Kidney (tissue), 14 donors: ENCODE results near the gene PPP1R1A. TPM values are rescaled to one million over a fixed set of nuclear protein-coding genes. Genes with fewer than 3 reads are reported as not detected.

ENCODE experiments used
- DNase-seq, 5 donors: peaks; one replicate each; pipeline ENCODE4 v3.0.0-alpha.2; 2013 to 2020
- FAIRE-seq: peaks from 2 replicates; lab custom pipeline; 2012; peaks lifted over from hg19 to GRCh38; lab: Jason Lieb, UNC
- H3K27ac ChIP-seq, 2 donors: one replicate each; pipeline ENCODE4 v1.7.0; 2013; ENCODE audit warnings: low read depth in 2 of 2, low read length in 2 of 2, inconsistent platforms in 1 of 2
- H3K27me3 ChIP-seq: one replicate; pipeline ENCODE4 v1.7.1; 2013; ENCODE audit warnings: low read length, inconsistent platforms; ENCODE audit not compliant: control insufficient read depth, insufficient read depth
- H3K36me3 ChIP-seq, 3 donors: one replicate each; pipeline versions ENCODE4 v1.7.0 to v1.7.1; 2013; ENCODE audit warnings: low read length in 3 of 3, control low read depth in 1 of 3, inconsistent platforms in 1 of 3; ENCODE audit not compliant: insufficient read depth in 3 of 3, control insufficient read depth in 2 of 3
- H3K4me1 ChIP-seq, 3 donors: one replicate each; pipeline versions ENCODE4 v1.7.0 to v1.7.1; 2013; ENCODE audit warnings: low read length in 3 of 3, inconsistent platforms in 1 of 3, low read depth in 1 of 3; ENCODE audit not compliant: control insufficient read depth in 2 of 3, insufficient read depth in 2 of 3
- H3K4me3 ChIP-seq, 3 donors: one replicate each; pipeline versions ENCODE4 v1.7.0 to v1.8.1; 2013; ENCODE audit warnings: low read length in 3 of 3, control low read depth in 1 of 3, inconsistent platforms in 1 of 3
- H3K9ac ChIP-seq, 3 donors: one replicate each; pipeline versions ENCODE4 v1.7.0 to v1.7.1; 2013; ENCODE audit warnings: low read length in 3 of 3, control low read depth in 1 of 3, inconsistent platforms in 1 of 3
- H3K9me3 ChIP-seq, 3 donors: one replicate each; pipeline versions ENCODE4 v1.7.0 to v1.7.1; 2013; ENCODE audit warnings: low read length in 3 of 3, control low read depth in 1 of 3, inconsistent platforms in 1 of 3; ENCODE audit not compliant: control insufficient read depth in 2 of 3, insufficient read depth in 1 of 3
- intact Hi-C: fragments of 100-400 bp; cut with DNase I; formaldehyde crosslinking; loops from one replicate; pipeline ENCODE4 v1.11.1; 2022
- polyA plus RNA-seq: library from polyadenylated mRNA; stranded (reverse); fragments of 350-450 nt; fragmentation: Illumina TruSeq; extraction: RNeasy Lipid Tissue Mini Kit (QIAGEN cat#74804); gene quantifications from one replicate; pipeline ENCODE4 v1.2.3, GENCODE V29; 2014; ENCODE audit warnings: low read depth, low replicate concordance; ENCODE audit not compliant: insufficient read depth
- total RNA-seq: library from RNA; stranded (reverse); fragmentation: NEBNext Ultra II Directional; extraction: Animal tissue kit (Norgen Biotek cat#: 25700); gene quantifications from one replicate; pipeline ENCODE4 v1.2.1, GENCODE V29; 2021
- TF ChIP-seq, protein P1 (sequence below): IDR thresholded peaks from 3 replicates; pipeline ENCODE4 v1.5.1; 2012; ENCODE audit warnings: mild to moderate bottlenecking, moderate library complexity, borderline replicate concordance; ENCODE audit not compliant: insufficient read depth; ENCODE audit errors: extremely low read depth
- donor health status: control.
- donor health status: control.
- donor health status: control.
- donor health status: control.
- donor health status: control.
- donor health status: DM: yes; HTN: yes; CAD: no.
- donor health status: Normal renal cell carcinoma (clear cell type).

PPP1R1A gene
- total and polyA plus RNA-seq, 2 donors from 2014 or later = 128 to 217 TPM

DNA sequence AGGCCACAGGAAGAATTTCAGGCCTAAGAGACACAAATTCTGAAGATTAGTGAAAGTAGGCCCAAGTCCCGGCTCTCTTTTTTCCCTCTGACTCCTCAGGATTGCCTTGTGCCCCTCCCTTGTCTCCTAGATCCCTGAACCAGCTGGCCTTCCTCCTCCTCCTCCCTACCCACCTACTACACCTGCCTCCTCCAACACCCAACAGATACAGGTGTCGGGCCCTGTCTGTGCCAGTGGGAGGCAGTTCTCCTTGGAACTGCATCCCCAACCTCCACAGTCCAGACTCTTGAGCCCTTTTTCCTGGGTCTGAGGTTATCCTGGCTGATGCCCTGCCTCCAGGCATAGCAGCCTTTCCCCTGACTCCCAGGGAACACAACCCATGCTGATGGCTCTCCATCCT lies 1.8 kb downstream of the PPP1R1A start:
- Histone ChIP-seq H3K36me3 (no peaks in the 10 kb centered on the region), H3K27me3 (no peaks in the 10 kb centered on the region), H3K4me1 (peaks cover 0 to 7% (median 4%) of the 10 kb centered on the region in 3 donors), H3K9me3 (no peaks in the 10 kb centered on the region), H3K9ac (peak overlapping the region in 1 of 3 donors; percentile 77), H3K27ac (peak overlapping the region in 1 of 2 donors; percentile 33), H3K4me3 (peak overlapping the region in 1 of 3 donors; percentile 69)
- DNase-seq = no peak
- TF ChIP-seq, protein P1, sequence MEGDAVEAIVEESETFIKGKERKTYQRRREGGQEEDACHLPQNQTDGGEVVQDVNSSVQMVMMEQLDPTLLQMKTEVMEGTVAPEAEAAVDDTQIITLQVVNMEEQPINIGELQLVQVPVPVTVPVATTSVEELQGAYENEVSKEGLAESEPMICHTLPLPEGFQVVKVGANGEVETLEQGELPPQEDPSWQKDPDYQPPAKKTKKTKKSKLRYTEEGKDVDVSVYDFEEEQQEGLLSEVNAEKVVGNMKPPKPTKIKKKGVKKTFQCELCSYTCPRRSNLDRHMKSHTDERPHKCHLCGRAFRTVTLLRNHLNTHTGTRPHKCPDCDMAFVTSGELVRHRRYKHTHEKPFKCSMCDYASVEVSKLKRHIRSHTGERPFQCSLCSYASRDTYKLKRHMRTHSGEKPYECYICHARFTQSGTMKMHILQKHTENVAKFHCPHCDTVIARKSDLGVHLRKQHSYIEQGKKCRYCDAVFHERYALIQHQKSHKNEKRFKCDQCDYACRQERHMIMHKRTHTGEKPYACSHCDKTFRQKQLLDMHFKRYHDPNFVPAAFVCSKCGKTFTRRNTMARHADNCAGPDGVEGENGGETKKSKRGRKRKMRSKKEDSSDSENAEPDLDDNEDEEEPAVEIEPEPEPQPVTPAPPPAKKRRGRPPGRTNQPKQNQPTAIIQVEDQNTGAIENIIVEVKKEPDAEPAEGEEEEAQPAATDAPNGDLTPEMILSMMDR = no peak
- intact Hi-C loops = loop anchor here (10.0 kb wide), 1 partner anchor 378 kb away; no protein-coding TSS in a partner anchor
- FAIRE-seq = no peak

DNA sequence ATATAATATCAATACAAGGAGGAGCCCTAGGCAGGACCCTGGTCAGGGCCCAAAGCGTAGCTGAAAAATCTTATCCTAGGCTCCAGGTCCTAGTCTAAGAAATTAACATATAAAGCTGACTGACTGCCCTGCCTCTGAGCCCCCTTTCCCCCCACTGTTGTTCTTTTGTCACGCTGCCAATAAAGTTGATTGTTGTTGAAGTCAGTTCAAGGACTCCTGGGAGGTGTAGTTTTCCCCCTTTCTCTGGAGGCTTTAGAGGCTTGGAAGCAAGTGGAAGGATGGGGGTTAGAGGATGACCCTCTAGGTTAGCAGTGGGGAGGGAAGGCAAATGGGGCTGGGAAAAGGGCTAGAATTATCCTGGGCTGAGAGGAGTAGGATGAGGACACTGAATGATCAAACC lies 3.2 kb downstream of the PPP1R1A start:
- peak overlapping the region in 1 of 3 donors; percentile 40 for H3K9ac ChIP-seq
- no peak overlapping the region for H3K4me3 ChIP-seq
- no peaks in the 10 kb centered on the region for H3K9me3 ChIP-seq
- H3K27ac ChIP-seq = no peak overlapping the region
- TF ChIP-seq, protein P1 = no peak
- H3K36me3 ChIP-seq = no peaks in the 10 kb centered on the region
- FAIRE-seq (no peak), DNase-seq (peak in 1 of 5 donors; percentile 32)
- H3K4me1 ChIP-seq = peaks cover 0 to 7% (median 4%) of the 10 kb centered on the region in 3 donors
- H3K27me3 ChIP-seq = no peaks in the 10 kb centered on the region
- intact Hi-C loops = loop anchor here (10.0 kb wide), 1 partner anchor 380 kb away; no protein-coding TSS in a partner anchor

DNA sequence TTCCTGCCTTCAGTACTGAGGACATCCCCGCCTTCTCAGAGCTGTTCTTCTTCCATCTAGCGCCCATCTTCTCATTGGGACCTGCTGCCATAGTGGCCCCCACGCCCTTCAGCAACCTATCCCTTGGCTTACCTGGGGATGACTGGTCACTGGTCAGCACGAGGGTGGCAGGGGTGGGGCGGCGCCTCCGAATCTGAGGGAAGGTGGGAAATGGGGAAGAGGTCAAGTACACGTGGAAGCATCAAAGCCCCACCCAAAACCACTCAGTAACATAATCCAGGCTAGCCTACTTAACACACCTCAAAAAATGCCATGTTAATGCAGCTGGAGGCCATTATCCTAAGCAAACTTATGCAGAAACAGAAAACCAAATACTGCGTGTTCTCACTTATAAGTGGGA lies 4.3 kb downstream of the PPP1R1A start:
- no peak for DNase-seq
- no peak overlapping the region for H3K9ac ChIP-seq
- intact Hi-C loops = loop anchor here (10.0 kb wide), 1 partner anchor 381 kb away; no protein-coding TSS in a partner anchor
- no peak overlapping the region for H3K4me3 ChIP-seq
- no peaks in the 10 kb centered on the region for H3K9me3 ChIP-seq
- no peaks in the 10 kb centered on the region for H3K36me3 ChIP-seq
- peaks cover 0 to 13% (median 4%) of the 10 kb centered on the region in 3 donors for H3K4me1 ChIP-seq
- no peaks in the 10 kb centered on the region for H3K27me3 ChIP-seq
- no peak overlapping the region for H3K27ac ChIP-seq
- TF ChIP-seq, protein P1 = no peak
- no peak for FAIRE-seq
